ENCODE results near the gene TM4SF4.

The TM4SF4 gene

DNA sequence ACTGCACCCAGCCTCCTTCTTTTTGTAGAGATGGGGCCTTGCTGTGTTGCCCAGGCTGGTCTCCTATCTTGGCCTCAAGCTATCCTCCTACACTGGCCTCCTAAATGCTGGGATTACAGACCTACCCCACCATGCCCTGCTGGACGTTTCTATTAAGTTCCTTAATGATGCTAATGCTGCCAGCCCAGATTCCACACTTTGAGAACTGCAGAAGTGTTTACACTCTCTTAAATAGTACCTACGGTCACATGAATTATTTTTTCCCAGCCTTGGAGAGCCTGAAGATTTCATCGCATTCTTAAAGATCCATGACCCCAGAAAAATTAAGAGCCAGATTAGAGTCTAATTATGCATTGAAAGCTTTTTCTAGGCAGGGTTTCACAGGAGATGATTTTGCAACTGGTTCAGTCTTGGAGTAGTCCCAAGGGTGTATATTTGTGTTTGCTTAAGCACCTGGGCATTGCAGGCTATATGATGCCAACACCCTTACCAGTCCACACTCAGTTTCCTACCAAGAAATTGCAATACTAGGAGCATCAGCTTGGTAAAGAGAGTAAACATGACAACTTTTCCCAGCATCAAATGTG, 36.6 kb downstream of the TM4SF4 start:
- Histone ChIP-seq H3K27me3 (ENCODE audit: insufficient read depth, low read depth, severe bottlenecking) (no peaks in the 10 kb centered on the region), H3K9me3 (ENCODE audit: severe bottlenecking) (no peaks in the 10 kb centered on the region), H3K4me3 (ENCODE audit: low read depth, low read length) (no peak overlapping the region), H3K36me3 (no peaks in the 10 kb centered on the region), H3K27ac (no peak overlapping the region)
- TF ChIP-seq CTCF (IDR thresholded peaks at IDR 0.05; ENCODE audit: low read depth, low read length), result no peak
- DNase-seq, result no peak

GRCh38 chr3:149512073-149512782, 37.7 kb downstream of the TM4SF4 start:
- DNase-seq, result peak; percentile 79
- peak; percentile 74 for TF ChIP-seq CTCF (IDR thresholded peaks at IDR 0.05; ENCODE audit: low read depth, low read length)
- no peaks in the 10 kb centered on the region for H3K9me3 ChIP-seq (ENCODE audit: severe bottlenecking)
- H3K27ac ChIP-seq, result no peak overlapping the region
- H3K36me3 ChIP-seq, result no peaks in the 10 kb centered on the region
- peak overlapping the region; percentile 26; the same call in 1 of the 2 replicates for H3K4me3 ChIP-seq (ENCODE audit: low read depth, low read length)
- H3K27me3 ChIP-seq (ENCODE audit: insufficient read depth, low read depth, severe bottlenecking), result no peaks in the 10 kb centered on the region

DNA sequence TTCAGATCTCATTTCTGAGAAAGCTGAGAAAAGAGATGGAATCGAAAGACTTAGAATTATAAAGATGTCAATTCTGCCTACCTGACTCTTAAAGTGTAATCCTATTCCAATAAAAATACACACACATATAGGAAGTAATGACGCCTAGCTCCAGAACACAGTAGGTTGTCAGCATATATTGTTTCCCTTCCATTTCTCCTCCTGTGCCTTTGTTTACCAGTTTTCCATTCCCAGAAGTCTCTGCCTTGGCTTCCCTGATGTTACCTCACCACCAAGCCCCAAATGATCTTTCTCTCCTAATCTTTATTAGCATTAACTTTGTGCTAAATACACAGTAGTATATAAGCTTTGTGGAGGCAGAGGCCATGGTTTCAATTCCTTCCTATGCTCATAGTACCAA, 40.0 kb downstream of the TM4SF4 start:
- no peak for TF ChIP-seq CTCF (IDR thresholded peaks at IDR 0.05; ENCODE audit: low read depth, low read length)
- Histone ChIP-seq H3K4me3 (ENCODE audit: low read depth, low read length) (no peak overlapping the region), H3K36me3 (no peaks in the 10 kb centered on the region), H3K27me3 (ENCODE audit: insufficient read depth, low read depth, severe bottlenecking) (no peaks in the 10 kb centered on the region), H3K9me3 (ENCODE audit: severe bottlenecking) (no peaks in the 10 kb centered on the region), H3K27ac (no peak overlapping the region)
- DNase-seq, result no peak

- H3K4me3 ChIP-seq (ENCODE audit: low read depth, low read length), result no peak overlapping the region
- TF ChIP-seq CTCF (IDR thresholded peaks at IDR 0.05; ENCODE audit: low read depth, low read length), result no peak
- no peak overlapping the region for H3K27ac ChIP-seq
- H3K9me3 ChIP-seq (ENCODE audit: severe bottlenecking), result no peaks in the 10 kb centered on the region
- DNase-seq, result no peak
- no peaks in the 10 kb centered on the region for H3K36me3 ChIP-seq
- H3K27me3 ChIP-seq (ENCODE audit: insufficient read depth, low read depth, severe bottlenecking), result no peaks in the 10 kb centered on the region
Measured at GRCh38 chr3:149515249-149515648, 40.8 kb downstream of the TM4SF4 start.

- H3K27ac ChIP-seq, result no peak overlapping the region
- no peak for TF ChIP-seq CTCF (IDR thresholded peaks at IDR 0.05; ENCODE audit: low read depth, low read length)
- no peaks in the 10 kb centered on the region for H3K27me3 ChIP-seq (ENCODE audit: insufficient read depth, low read depth, severe bottlenecking)
- no peak for DNase-seq
- H3K4me3 ChIP-seq (ENCODE audit: low read depth, low read length), result no peak overlapping the region
- no peaks in the 10 kb centered on the region for H3K36me3 ChIP-seq
- no peaks in the 10 kb centered on the region for H3K9me3 ChIP-seq (ENCODE audit: severe bottlenecking)
Measured at GRCh38 chr3:149516920-149517319, 42.4 kb downstream of the TM4SF4 start.
